ENCODE data around the gene IRX2.

Gene IRX2

DNA sequence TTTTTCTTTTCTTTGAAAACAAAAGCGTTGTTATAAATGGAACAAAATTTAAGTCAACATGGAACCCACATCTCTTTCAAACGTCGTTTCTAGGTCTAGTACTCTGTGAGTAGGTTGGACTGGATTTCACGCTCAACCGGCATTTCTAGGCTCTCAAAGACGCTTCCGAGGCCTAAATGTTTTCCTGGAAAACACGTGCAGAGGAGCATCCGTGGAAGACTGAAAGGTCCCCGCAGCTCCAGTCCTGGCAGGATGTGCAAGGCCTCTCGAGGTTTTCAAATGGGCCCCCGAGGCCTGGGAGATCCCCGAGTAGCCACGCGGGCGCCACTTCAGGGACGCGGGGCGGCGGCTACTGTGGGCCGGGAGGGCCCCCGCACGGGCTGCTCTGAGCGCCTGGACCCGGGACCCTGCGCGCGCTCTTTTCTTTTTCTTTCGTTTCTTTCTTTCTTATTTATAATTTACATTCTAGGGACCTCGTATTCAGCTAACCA, 4.2 kb upstream of the IRX2 start:
- DNase-seq: no peak

- DNase-seq: no peak
These were observed 3.7 kb upstream of the IRX2 start for GRCh38 chr5:2755076-2755680.

GRCh38 chr5:2754581-2755075, 3.2 kb upstream of the IRX2 start:
- no peak for DNase-seq

DNA sequence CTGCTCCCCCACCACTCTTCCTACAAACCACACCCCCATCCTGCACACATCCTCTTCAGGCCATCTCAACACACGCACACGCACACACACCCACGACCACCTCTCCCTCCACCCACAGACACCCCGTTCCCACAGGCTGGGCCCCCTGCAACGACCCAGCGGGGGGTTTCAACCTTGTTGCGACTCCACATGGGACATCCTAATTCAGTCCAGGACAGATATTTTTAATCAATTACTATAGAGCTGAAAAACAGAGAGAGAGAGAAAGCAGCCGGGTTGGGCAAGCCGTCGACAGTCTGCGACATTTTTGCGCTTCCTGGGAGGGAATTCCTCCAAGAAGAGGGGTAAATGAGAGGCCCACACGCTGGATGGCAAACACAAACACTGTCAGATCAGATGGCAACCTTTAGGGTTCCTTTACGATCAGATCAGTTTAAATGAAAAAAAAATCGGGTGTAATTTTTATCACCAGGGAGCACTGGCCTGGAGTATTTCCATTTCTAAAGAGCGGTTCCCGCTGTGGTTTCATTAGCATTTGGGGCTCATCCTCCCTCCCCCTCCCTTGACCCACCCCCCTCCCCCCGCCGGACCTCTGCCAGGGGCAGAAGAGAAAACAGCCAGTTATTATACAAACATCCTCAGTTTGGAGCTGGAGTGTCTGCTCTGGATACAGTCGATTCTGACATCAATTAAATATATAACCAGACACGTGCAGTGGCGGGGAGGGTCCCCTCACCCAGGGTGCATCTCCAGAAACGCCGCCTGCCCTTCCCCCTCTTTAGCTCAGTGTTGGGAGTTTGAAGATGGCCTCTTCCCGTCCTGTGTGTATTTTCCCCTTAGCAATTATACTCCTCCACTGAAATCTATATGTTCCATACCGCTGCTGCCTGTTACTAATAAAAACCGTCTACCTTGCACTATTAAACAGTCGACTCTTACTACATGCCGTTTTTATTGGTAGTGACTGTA, 2.3 kb upstream of the IRX2 start:
- no peak for DNase-seq

GRCh38 chr5:2752821-2753439, 1.5 kb upstream of the IRX2 start:
- no peak for DNase-seq

DNA sequence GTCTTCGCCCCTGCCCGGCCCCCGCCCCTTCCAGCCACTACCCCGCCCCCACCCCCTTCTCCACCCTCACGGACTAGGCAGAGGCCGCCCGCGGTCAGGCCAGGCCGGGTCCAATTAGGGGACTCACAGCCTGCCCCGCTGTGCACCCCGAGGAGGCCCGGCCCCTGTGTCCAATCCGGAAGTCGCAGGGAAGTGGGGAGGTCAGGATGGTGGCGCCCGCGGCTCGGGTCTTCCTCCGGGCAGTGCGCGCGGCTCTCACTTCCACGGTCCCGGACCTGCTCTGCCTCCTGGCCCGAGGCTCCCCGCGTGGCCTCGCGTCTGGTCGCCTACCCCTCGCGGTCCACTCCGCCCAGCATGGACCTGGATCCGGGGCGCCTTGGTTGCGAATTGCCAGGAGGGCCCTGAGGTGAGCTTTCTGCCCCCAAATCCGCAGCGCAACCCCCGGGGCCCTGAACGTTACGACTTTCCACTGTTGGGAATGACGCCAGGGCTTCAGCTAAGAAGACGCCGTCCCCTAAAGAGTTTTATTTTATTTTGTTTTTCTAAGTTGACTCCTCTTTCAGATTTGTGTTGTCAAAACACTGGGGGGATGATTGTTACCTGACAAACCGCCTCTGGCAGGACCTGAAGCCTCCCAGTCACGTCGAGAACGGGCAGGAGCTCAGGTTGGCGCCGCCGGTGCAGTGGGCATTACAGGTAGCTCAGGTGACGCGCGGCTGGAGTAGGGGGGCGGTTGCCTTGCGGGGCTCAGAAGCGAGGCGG, 763 bp upstream of the IRX2 start:
- DNase-seq: no peak

- DNase-seq: no peak
These were observed 566 bp downstream of the IRX2 start for GRCh38 chr5:2750758-2751464.

DNA sequence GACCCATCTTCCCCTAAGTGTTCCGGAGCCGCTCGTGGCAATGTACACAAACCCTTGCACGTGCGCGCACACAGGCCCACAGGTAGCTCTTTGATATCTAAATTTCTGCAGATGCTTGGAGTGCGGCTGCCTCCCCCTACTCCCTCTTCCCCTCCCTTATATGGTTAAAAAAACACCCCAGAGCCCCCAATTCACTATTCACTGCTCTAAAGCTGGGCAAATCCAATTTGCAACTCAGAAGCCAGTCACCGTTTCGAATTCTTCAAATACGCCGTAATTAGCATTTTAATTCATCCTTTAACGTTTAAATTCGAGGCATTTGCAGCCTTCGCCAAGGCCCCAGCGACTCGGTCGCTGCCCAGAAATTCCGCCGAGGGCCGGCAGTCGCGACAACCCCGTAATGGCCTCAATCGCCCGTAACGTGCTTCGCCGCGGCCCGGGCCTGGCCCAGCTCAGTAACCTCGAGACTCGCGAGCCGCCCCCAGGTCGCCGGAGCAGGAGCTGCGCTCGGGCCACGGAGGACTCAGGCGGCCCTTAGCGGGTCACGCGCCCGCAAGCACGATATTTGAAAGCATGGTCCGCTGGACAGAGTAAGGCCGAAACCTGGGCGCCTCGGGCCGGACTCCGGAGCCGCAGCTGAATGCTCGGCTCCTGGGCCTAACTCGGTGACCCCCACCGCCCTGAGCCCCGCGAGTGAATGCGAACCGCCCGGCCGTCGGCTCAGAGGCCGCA, 1.3 kb downstream of the IRX2 start:
- DNase-seq: no peak

DNA sequence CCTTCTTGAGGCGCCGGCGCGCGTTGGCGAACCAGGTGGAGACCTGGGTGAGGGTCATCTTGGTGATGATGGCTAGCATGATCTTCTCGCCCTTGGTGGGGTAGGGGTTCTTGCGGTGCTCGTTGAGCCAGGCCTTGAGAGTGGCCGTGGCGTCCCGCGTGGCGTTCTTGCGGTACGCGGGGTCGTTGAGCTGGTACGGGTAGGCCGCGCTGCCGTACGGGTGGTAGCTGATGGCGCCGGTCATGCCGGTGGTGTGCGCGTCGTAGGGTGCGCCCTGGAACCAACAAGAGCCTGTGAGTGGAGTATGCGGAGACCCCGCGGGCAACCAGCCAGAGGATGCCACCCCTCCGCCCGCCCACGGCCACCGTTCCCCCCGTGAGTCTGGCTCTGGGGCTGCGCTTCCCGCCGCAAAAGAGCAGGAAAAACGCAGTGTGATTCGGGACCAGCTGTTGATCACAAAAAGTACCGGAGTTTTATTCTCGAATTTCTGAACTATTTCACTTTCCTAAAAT, 1.9 kb downstream of the IRX2 start:
- DNase-seq: no peak

GRCh38 chr5:2748861-2749513, 2.5 kb downstream of the IRX2 start:
- DNase-seq: no peak

DNA sequence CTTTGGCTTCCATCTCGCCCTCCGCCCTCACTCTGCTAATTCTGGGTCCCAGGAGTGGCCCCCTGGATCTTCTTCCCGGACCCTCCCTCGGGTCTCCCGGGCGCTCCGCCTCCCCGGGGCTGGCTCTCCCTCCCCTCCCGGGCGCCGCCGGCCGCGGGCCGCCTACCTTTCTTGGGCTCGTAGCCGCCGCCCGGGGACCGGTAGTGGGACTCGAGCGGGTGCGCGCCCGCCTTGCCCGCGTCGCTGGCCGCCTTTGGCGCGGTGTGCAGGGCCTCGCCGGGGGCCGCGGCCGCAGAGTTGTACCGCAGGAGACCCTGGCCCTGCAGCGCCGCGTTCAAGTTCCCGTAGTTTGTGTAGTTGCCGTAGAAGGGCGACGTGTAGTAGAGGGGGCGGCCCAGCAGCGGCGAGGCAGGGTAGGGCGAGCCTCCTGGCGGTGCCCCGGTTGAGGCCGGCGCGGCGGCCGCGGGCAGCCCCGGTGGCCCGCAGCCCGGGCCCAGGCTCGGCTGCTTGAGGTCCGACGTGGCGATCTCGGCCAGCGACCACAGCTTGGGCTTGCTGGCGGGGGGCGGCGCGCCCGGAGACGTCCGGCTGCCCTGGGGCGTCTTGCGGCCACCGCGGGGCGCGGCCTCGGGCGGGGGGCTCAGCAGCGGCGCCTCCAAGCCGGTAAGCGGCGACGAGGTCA, 3.2 kb downstream of the IRX2 start:
- no peak for DNase-seq

DNA sequence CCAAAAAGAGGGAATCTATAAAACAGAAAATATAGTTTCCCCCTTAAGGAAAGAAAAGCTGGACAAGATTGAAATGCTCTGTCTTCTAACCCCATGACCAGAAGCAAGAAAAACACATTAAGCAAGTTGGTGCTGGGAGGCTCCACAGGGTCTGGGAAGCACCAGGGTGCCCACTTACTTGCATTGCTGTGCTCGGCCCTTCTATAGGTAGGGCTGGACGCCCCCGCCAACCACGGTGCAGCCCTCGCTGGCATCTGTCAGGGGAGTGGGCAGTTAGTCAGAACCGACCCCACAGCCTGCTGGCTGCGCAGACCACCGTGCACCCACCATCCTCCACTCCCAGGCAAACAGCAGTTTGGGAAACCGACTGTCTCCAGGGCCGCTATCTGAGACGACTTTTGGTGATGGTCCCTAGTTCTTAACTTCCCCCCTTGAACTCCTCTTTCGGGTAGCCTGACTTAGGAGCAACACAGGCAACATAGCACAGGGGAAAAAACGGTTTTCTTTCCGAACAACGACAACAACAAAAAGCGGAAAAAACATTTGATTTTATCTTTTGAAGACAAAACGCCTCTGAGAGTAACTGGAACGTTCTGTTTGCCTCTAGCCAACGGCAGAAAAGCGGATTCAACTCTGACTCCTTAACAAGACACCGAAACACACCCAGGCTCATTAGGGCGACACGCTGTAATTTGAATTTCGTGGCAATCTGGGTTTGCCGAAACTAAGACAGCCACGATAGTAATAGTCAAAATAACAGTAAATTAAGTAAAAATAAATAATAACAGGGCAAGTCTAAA, 3.9 kb downstream of the IRX2 start:
- DNase-seq: no peak

GRCh38 chr5:2746561-2747032, 4.9 kb downstream of the IRX2 start:
- no peak for DNase-seq

GRCh38 chr5:2744485-2744884, 7.0 kb downstream of the IRX2 start:
- no peak for DNase-seq

DNA sequence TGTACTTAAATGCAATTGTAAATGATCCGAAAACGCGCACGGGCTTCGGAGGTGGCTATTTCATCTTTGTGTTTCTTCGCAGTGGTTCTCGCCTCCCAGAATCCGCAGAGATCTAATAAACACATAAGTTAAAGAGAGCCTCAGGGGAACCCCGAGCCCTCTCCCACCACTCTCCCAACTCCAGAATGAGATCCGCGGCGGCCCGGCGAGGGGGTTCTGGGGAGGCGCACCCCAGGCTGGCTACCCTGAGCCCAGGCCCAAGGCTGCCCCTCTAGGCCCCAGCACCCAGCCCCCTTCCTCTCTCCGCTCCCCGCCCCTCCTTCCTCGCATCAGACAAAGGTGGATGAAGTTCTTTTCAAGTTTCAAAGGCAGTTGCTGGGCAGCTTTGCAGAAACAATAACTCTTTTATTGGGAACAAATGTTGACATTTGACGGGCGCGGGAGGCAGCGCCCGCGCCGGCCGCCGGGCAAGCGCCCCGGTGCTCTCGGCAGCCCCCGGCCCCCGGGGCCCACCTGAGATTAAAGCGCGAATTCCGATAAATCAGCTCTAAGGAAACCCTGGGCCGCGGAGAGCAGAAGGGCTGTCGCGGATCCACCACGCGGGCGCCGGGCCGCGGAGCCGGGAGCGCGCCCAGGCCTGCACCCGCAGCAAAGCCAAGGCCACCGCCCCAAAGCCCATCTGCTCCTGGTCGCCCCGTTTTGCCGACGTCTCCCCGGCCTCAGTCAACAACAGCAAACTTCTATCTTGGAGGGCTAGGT, 8.4 kb downstream of the IRX2 start:
- DNase-seq: no peak

- DNase-seq: no peak
These were observed 9.5 kb downstream of the IRX2 start for GRCh38 chr5:2741956-2742355.

DNA sequence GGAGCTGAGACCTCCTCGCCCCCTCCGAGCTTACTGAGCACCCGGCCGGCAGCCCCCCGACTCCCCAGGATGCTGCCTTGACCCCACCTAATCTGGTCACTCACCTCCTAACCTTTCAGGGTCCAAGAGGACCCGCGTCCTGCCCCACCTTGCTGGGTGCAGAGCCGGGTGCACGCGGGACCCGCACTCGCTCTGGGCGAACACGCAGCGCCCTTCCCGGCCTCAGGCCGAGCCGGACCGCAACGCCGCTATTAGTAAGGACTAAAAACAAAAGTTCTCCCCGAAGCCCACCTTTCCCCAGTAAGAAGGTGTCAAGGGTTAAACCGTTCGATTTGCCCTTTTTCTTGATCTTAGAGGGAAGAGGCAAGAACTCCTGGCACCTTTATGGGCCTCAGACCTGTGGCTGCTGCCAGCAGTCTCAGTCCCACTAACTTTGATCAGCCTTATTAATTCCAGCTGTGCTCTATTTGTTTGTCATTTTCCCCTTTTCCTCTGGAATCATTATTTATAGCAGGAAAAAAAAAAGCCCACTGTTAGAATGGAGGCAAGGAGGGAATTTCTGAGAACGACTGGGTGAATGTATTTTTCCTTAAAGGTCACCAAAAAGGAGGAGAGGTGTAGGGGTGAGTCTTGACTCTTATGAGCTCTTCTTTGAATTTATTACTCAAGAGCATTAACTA, 10.5 kb downstream of the IRX2 start:
- no peak for DNase-seq
